Activated CD4-positive, alpha-beta T cell treated with anti-CD3 and anti-CD28 coated beads, Interleukin-2, amount 50 U/mL, for 4 hours (primary cell): Measurements from ENCODE around the gene CINP.
"Not testable (repeated sequence)": the region's sequence is repeated elsewhere in the genome, so short reads cannot be mapped to it uniquely, and the experiment has no call there.

Source experiments
- DNase-seq, 2 experiments: peaks; one replicate each; pipeline ENCODE4 v3.0.0-alpha.2; 2020

The CINP gene

GRCh38 chr14:102352213-102352612, 10.5 kb downstream of the CINP start:
- no peak for DNase-seq

- not testable (repeated sequence) for DNase-seq
Observed at GRCh38 chr14:102351593-102351992, 11.1 kb downstream of the CINP start.

GRCh38 chr14:102351023-102351422, 11.7 kb downstream of the CINP start:
- DNase-seq: no peak

- no peak for DNase-seq
Observed at GRCh38 chr14:102348376-102348775, 14.3 kb downstream of the CINP start.

GRCh38 chr14:102346645-102347044, 16.0 kb downstream of the CINP start:
- no peak for DNase-seq

GRCh38 chr14:102345232-102345631, 17.5 kb downstream of the CINP start:
- no peak for DNase-seq

- no peak for DNase-seq
Observed at GRCh38 chr14:102344485-102344884, 18.2 kb downstream of the CINP start.

- no peak for DNase-seq
Observed at GRCh38 chr14:102344084-102344483, 18.6 kb downstream of the CINP start.

GRCh38 chr14:102342238-102342637, 20.5 kb downstream of the CINP start:
- no peak for DNase-seq

GRCh38 chr14:102341566-102341965, 21.1 kb downstream of the CINP start:
- DNase-seq: no peak

GRCh38 chr14:102338724-102339123, 24.0 kb downstream of the CINP start:
- DNase-seq: no peak

- no peak for DNase-seq
Observed at GRCh38 chr14:102335163-102335562, 27.5 kb downstream of the CINP start.

GRCh38 chr14:102333795-102334705, 28.6 kb downstream of the CINP start:
- DNase-seq: no peak

- DNase-seq: no peak
Observed at GRCh38 chr14:102333390-102333789, 29.3 kb downstream of the CINP start.

- no peak for DNase-seq
Observed at GRCh38 chr14:102330806-102331205, 31.9 kb downstream of the CINP start.

- DNase-seq: not testable (repeated sequence)
Observed at GRCh38 chr14:102329381-102329780, 33.3 kb downstream of the CINP start.

- DNase-seq: no peak
Observed at GRCh38 chr14:102326583-102326982, 36.1 kb downstream of the CINP start.

GRCh38 chr14:102325791-102326345, 36.8 kb downstream of the CINP start:
- no peak for DNase-seq

- no peak for DNase-seq
Observed at GRCh38 chr14:102323102-102323501, 39.6 kb downstream of the CINP start.

- no peak for DNase-seq
Observed at GRCh38 chr14:102321456-102322422, 41.0 kb downstream of the CINP start.

GRCh38 chr14:102320671-102321455, 41.8 kb downstream of the CINP start:
- no peak for DNase-seq

GRCh38 chr14:102320033-102320660, 42.5 kb downstream of the CINP start:
- DNase-seq: peak; percentile 39 to 53
